ENCODE measurements around the gene GPC3.

GPC3 gene

GRCh38 chrX:133606990-133607389 is 378.4 kb downstream of the GPC3 start:
- DNase-seq (ENCODE audit: low read depth, low spot score): no peak

GRCh38 chrX:133604801-133605200 is 380.6 kb downstream of the GPC3 start:
- no peak for DNase-seq (ENCODE audit: low read depth, low spot score)

- DNase-seq (ENCODE audit: low read depth, low spot score): no peak
These were observed 382.5 kb downstream of the GPC3 start for GRCh38 chrX:133602881-133603280.

GRCh38 chrX:133601116-133601515 is 384.3 kb downstream of the GPC3 start:
- DNase-seq (ENCODE audit: low read depth, low spot score): no peak

- DNase-seq (ENCODE audit: low read depth, low spot score): no peak
These were observed 384.9 kb downstream of the GPC3 start for GRCh38 chrX:133600536-133600935.

GRCh38 chrX:133598601-133599335 is 386.6 kb downstream of the GPC3 start:
- DNase-seq (ENCODE audit: low read depth, low spot score): no peak

- DNase-seq (ENCODE audit: low read depth, low spot score): no peak
These were observed 391.2 kb downstream of the GPC3 start for GRCh38 chrX:133594156-133594555.

GRCh38 chrX:133593531-133593930 is 391.9 kb downstream of the GPC3 start:
- no peak for DNase-seq (ENCODE audit: low read depth, low spot score)

GRCh38 chrX:133590703-133591505 is 394.5 kb downstream of the GPC3 start:
- no peak for DNase-seq (ENCODE audit: low read depth, low spot score)

GRCh38 chrX:133588827-133589226 is 396.6 kb downstream of the GPC3 start:
- no peak for DNase-seq (ENCODE audit: low read depth, low spot score)

GRCh38 chrX:133587818-133588217 is 397.6 kb downstream of the GPC3 start:
- DNase-seq (ENCODE audit: low read depth, low spot score): no peak

GRCh38 chrX:133587071-133587470 is 398.3 kb downstream of the GPC3 start:
- DNase-seq (ENCODE audit: low read depth, low spot score): no peak

GRCh38 chrX:133586443-133586842 is 399.0 kb downstream of the GPC3 start:
- no peak for DNase-seq (ENCODE audit: low read depth, low spot score)

GRCh38 chrX:133583825-133584224 is 401.6 kb downstream of the GPC3 start:
- DNase-seq (ENCODE audit: low read depth, low spot score): no peak

- no peak for DNase-seq (ENCODE audit: low read depth, low spot score)
These were observed 404.8 kb downstream of the GPC3 start for GRCh38 chrX:133580625-133581024.

- no peak for DNase-seq (ENCODE audit: low read depth, low spot score)
These were observed 405.8 kb downstream of the GPC3 start for GRCh38 chrX:133579631-133580030.

GRCh38 chrX:133576876-133577275 is 408.5 kb downstream of the GPC3 start:
- no peak for DNase-seq (ENCODE audit: low read depth, low spot score)

GRCh38 chrX:133575501-133576136 is 409.8 kb downstream of the GPC3 start:
- no peak for DNase-seq (ENCODE audit: low read depth, low spot score)

GRCh38 chrX:133574716-133575115 is 410.7 kb downstream of the GPC3 start:
- no peak for DNase-seq (ENCODE audit: low read depth, low spot score)

GRCh38 chrX:133570549-133570948 is 414.8 kb downstream of the GPC3 start:
- no peak for DNase-seq (ENCODE audit: low read depth, low spot score)

- DNase-seq (ENCODE audit: low read depth, low spot score): no peak
These were observed 416.2 kb downstream of the GPC3 start for GRCh38 chrX:133569217-133569616.

- no peak for DNase-seq (ENCODE audit: low read depth, low spot score)
These were observed 417.3 kb downstream of the GPC3 start for GRCh38 chrX:133568109-133568508.

GRCh38 chrX:133566876-133567275 is 418.5 kb downstream of the GPC3 start:
- no peak for DNase-seq (ENCODE audit: low read depth, low spot score)

Data from iPS DF 19.7 (cell line).